GM19463 (cell line): Measurements from ENCODE around the gene RAPGEF5.
"Not testable (repeated sequence)": the region's sequence is repeated elsewhere in the genome, so short reads cannot be mapped to it uniquely, and the experiment has no call there.

Source experiments
- ATAC-seq: cut with Tn5 transposase; IDR thresholded peaks from one replicate; pipeline ENCODE4 v1.9.1; 2021; ENCODE audit warnings: mild to moderate bottlenecking, moderate library complexity; ENCODE audit not compliant: unreplicated experiment

Gene RAPGEF5

GRCh38 chr7:22094413-22095342, 262.3 kb downstream of the RAPGEF5 start:
- no peak for ATAC-seq

GRCh38 chr7:22093936-22094335, 263.0 kb downstream of the RAPGEF5 start:
- no peak for ATAC-seq

DNA sequence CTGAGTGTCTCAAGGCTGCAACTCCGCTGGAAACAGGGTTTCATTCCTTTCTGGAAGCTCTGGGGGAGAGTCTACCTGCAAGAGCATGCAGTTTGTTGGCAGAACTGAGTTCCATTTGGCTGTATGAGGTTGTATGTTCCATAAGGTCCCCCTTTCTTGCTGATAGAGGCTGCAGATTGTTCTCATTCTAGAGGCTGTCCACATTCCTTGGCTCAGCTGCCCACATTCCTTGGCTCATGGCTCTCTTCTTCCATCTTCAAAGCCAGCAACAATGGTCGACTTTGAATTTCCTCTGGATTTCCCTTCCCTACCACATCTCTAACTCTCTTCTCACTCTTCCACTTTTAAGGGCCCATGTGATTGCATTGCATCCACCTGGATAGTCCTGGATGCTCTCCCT, 264.0 kb downstream of the RAPGEF5 start:
- no peak for ATAC-seq

GRCh38 chr7:22090958-22091525, 265.9 kb downstream of the RAPGEF5 start:
- not testable (repeated sequence) for ATAC-seq

DNA sequence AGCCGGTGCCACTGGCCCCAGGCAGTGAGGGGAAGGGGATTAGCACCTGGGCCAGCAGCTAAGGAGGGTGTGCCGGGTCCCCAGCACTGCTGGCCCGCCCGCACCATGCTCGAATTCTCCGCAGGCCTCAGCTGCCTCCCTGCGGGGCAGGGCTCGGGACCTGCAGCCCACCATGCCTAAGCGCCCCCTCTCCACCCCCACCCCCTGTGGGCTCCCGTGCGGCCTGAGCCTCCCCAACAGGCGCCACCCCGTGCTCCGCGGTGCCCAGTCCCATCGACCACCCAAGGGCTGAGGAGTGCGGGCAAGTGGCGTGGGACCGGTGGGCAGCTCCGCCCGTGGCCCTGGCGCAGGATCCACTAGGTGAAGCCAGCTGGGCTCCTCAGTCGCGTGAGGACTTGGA, 266.4 kb downstream of the RAPGEF5 start:
- no peak for ATAC-seq

DNA sequence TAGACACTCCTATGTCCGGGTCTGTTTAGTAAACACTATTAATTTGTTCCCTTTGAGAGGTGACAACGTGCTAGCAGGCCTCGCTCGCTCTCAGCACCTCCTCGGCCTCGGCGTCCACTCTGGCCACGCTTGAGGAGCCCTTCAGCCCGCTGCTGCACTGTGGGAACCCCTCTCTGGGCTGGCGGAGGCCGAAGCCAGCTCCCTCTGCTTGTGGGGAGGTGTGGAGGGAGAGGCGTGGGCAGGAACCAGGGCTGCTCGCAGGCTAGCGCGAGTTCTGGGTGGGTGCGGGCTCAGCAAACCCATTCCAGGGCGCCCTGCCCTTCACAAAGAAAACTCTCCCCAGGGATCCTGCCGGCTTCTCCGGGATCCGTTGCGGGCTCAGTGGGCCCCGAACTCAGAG, 266.8 kb downstream of the RAPGEF5 start:
- no peak for ATAC-seq

- no peak for ATAC-seq
These were observed 268.1 kb downstream of the RAPGEF5 start for GRCh38 chr7:22088827-22089226.

GRCh38 chr7:22087861-22088260, 269.1 kb downstream of the RAPGEF5 start:
- ATAC-seq, result no peak

- ATAC-seq, result no peak
These were observed 273.2 kb downstream of the RAPGEF5 start for GRCh38 chr7:22083704-22084240.

- ATAC-seq, result peak; percentile 99
These were observed 273.9 kb downstream of the RAPGEF5 start for GRCh38 chr7:22082886-22083703.

DNA sequence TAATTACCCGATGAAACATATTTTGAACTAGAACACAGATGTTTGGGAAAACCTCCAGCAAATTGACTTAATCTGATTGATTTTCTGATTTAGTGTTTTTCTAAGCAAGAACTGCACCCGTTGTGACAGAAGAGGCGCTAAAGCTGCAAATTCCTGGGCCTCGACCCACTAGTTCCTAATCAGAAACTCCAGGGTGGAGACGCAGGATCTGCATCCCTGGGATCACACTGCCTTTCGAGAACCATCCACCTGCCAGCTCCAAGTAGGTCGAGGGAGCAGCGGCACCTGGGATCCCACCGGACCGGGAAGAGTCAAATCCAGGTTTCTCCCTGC, 274.4 kb downstream of the RAPGEF5 start:
- ATAC-seq, result no peak

GRCh38 chr7:22080219-22080618, 276.7 kb downstream of the RAPGEF5 start:
- not testable (repeated sequence) for ATAC-seq

DNA sequence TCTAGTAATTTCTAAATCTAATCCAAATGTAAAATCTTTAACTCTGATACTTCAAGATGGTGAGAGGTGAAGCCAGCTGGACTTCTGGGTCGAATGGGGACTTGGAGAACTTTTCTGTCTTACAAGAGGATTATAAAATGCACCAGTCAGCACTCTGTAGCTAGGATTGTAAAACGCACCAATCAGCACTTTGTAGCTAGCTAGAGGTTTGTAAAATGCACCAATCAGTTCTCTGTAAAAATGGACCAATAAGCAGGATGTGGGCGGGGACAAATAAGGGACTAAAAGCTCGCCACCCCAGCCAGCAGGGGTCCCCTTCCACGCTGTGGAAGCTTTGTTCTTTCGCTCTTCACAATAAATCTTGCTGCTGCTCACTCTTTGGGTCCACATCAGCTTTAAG, 278.1 kb downstream of the RAPGEF5 start:
- ATAC-seq, result not testable (repeated sequence)

- no peak for ATAC-seq
These were observed 281.4 kb downstream of the RAPGEF5 start for GRCh38 chr7:22075561-22075960.

DNA sequence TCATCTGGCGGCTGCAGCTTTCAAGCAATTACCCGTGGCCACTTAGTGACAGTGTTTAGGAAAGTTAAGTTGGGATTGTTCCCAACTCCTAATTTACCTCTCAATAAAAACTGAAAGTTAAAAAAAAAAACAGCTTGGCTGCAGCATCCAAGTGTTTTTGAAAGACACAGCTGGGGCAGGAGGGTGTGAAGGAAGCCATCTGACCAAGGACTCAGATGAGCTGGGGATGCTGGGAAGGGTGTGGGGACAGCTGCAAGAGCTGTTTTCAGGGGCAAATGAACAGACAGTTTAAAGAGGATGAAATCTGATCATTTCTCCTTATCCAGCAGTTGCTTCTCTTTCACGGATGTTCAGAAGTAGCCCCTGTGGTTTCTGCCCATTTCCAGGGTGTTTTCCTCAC, 282.1 kb downstream of the RAPGEF5 start:
- no peak for ATAC-seq
